ACHN (cell line): Measurements from ENCODE around the gene NXPH1.

ENCODE experiments used
- DNase-seq: peaks from one replicate; pipeline ENCODE4 v3.0.0-alpha.2; 2015
- in situ Hi-C: cut with HindIII; loops from 2 replicates; pipeline ENCODE4 v1.10.0; 2017; ENCODE audit warnings: low sequenced_read_pairs, low pct_ligation_motif_present, low pct_unique_long_range_greater_than_20kb

NXPH1 gene

DNA sequence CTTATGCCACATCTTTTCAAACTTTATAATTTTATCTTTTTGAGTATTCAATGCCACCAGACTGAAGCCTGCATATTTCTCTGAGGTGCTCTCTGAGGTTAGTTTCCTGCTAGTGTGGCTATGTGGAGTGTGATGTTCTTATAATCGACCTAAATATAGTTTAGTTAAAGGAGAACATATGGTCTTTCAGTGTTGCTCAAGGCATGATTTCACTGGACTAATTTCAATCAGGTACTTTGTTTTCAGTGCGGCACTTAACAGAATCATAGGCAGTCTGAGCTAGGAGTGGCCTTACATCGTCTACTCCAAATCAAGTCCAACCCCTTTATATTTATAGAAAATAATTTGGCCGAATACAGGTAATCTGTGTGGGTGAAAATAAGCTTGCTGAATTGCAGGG is 134.2 kb downstream of the NXPH1 start:
- in situ Hi-C loops, result no loop called here
- no peak for DNase-seq

- no peak for DNase-seq
- in situ Hi-C loops, result no loop called here
Measured at GRCh38 chr7:8579661-8580194, 146.3 kb downstream of the NXPH1 start.

GRCh38 chr7:8581842-8582241 is 148.4 kb downstream of the NXPH1 start:
- in situ Hi-C loops, result no loop called here

GRCh38 chr7:8582728-8583127 is 149.3 kb downstream of the NXPH1 start:
- DNase-seq, result no peak
- in situ Hi-C loops, result no loop called here

More at GRCh38 chr7:8581842-8582241, 148.4 kb downstream of the NXPH1 start:
- DNase-seq, result no peak

DNA sequence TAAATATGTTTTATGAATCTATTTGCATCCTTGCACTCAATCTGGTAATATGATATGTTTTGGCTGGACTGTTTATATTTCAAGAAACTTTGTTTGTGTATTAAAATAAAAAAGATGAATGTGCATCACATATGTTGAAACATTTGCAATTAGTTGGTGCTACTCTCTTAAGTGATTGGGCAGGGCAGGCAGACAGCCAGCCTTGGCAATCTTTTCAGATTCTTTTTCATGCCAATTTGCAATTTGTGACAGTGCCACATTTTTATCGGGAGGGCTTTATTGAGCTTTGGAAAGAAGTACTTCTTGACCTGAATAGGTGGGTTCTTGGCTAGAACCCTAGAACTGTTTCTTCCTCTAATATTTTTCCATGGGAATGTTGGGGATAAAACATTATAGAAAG is 152.2 kb downstream of the NXPH1 start:
- in situ Hi-C loops, result no loop called here
- DNase-seq, result no peak

GRCh38 chr7:8590225-8590624 is 156.8 kb downstream of the NXPH1 start:
- in situ Hi-C loops, result no loop called here
- no peak for DNase-seq

GRCh38 chr7:8590791-8591190 is 157.4 kb downstream of the NXPH1 start:
- in situ Hi-C loops, result no loop called here
- DNase-seq, result no peak

DNA sequence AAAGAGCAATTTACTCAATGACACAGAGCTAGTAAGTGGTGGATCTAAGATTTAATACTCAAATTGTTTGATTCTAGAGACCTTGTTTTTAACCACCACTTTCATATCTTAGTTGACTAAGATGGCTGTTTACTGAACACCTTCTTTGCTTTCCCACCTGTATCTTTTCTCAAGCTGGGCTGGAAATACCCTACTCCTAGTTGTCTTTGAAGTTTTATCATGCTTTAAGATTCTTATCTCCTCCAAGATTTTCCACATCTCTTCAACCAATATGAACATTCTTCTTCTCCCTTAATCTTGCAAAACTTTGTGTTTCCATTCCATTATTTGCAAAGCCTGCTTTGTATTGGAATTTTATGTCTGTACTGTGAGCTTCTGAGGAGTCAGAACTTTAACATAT is 157.9 kb downstream of the NXPH1 start:
- no peak for DNase-seq
- in situ Hi-C loops, result no loop called here

DNA sequence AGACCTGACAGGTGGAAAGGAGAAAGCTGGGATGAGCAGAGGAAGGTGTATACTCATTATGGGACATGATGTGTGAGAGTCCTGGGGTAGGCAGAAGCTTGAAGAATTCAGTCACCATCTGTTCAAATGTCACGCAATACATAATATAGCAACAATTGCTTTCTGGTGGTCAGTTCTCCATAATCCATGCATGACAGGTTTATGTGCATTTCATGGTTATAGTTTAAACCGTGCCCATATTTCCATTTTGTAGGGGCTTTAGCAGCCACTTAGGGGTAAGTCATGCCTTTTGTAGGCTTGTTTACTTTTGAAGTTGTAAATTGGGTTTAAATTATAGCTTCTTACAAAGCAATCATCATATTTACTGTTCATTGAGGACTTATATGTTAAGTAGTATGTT is 158.8 kb downstream of the NXPH1 start:
- DNase-seq, result no peak
- in situ Hi-C loops, result no loop called here

DNA sequence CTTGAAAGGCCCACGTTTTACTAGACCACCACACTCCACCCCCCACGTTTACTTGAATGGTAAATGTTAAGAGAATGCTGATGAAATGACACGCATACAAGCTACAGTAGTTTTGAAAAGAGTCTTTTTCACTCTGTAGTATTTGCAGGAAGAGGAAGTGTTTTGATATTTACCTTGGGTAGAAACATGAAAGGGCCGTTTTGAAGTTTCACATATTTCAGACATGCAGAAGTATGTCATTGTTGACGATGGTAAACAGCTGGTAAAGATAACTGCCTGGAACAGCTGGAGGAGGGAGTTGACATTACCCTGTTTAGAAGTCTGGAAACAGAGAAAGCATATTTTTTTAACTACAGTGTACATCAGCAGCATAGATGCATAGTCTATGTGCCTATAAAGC is 160.7 kb downstream of the NXPH1 start:
- no peak for DNase-seq
- in situ Hi-C loops, result no loop called here

GRCh38 chr7:8597565-8597964 is 164.2 kb downstream of the NXPH1 start:
- in situ Hi-C loops, result no loop called here
- DNase-seq, result no peak

DNA sequence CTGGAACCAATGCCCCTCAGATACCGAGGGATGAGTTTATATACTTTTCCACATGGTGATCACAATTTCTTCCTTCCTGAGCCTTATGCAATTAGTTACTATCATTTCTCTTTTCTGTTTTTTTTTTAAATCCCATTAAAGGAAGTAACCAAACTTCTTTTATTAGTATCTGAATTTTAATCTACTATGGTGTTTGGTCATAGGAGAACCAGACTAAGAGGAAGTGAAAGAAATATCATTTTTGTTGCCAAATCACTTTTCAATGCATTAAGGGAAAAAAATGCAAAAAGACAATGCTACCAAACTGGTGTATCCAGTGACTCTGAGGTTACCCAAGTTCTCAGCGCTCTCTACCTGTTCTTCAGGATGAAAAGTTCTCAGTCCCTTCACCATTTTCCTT is 167.7 kb downstream of the NXPH1 start:
- in situ Hi-C loops, result no loop called here
- DNase-seq, result no peak

DNA sequence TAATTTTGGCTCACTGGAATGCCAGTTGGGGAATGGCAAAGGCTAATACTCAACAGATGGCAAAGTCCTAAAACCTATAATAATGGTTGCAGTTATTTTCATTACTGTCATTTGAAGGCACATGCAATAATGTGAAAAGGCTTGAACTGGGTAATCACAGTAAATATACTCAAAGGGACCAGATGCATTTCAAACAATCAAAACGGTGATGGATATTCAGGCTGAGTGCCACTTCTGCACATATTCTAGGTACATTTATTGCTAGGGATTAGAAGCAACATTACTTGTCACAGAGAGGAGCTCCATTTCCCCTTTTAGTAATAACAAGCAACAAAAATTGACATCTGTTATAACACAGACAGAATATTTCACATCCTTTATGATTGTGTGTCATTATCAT is 171.8 kb downstream of the NXPH1 start:
- in situ Hi-C loops, result no loop called here
- no peak for DNase-seq

GRCh38 chr7:8612584-8612983 is 179.2 kb downstream of the NXPH1 start:
- in situ Hi-C loops, result no loop called here

GRCh38 chr7:8613191-8613590 is 179.8 kb downstream of the NXPH1 start:
- no peak for DNase-seq
- in situ Hi-C loops, result no loop called here

More at GRCh38 chr7:8612584-8612983, 179.2 kb downstream of the NXPH1 start:
- DNase-seq, result no peak

GRCh38 chr7:8615019-8615418 is 181.6 kb downstream of the NXPH1 start:
- DNase-seq, result no peak
- in situ Hi-C loops, result no loop called here

- DNase-seq, result no peak
- in situ Hi-C loops, result no loop called here
Measured at GRCh38 chr7:8618441-8619070, 185.1 kb downstream of the NXPH1 start.

- in situ Hi-C loops, result no loop called here
- DNase-seq, result no peak
Measured at GRCh38 chr7:8620169-8620568, 186.8 kb downstream of the NXPH1 start.

- in situ Hi-C loops, result no loop called here
- DNase-seq, result no peak
Measured at GRCh38 chr7:8625612-8626011, 192.2 kb downstream of the NXPH1 start.

DNA sequence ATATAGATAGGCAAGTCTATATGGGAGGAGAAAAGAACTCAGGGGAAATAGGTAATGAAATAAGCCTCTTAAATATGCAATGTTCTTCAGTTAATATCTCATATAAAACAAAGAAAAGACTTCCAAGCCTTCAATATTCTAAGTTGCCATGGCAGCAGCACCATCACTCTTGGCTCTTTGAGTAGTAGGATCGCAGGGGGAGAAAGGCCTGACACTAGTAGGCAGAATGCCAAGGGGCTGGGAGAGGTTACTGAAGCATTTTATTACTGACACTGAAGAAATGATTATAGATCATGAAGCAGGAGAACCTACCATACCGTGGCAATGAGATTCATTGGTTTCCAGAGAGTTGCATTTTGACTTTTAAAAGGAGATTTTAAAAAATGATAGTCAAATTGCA is 193.9 kb downstream of the NXPH1 start:
- in situ Hi-C loops, result no loop called here
- no peak for DNase-seq

GRCh38 chr7:8628656-8629055 is 195.2 kb downstream of the NXPH1 start:
- no peak for DNase-seq
- in situ Hi-C loops, result no loop called here
